Brain microvascular endothelial cell (primary cell): Measurements from ENCODE around the gene RUFY3.
A peak's percentile ranks its signal among the peaks of the same experiment; 100 is the strongest.

Experiments used
- DNase-seq: peaks from one replicate; pipeline ENCODE4 v3.0.0-alpha.2; 2020
- H3K27ac ChIP-seq: fragments of 250-450 bp; sonication (Bioruptor Pico); 2 replicates; pipeline ENCODE4 v1.5.1; 2020; ENCODE audit warnings: mild to moderate bottlenecking, moderate library complexity
- H3K27me3 ChIP-seq: fragments of 250-450 bp; sonication (Bioruptor Pico); replicated peaks from 2 replicates; pipeline ENCODE4 v1.5.1; 2020; ENCODE audit warnings: mild to moderate bottlenecking
- H3K36me3 ChIP-seq: fragments of 250-450 bp; sonication (Bioruptor Pico); replicated peaks from 2 replicates; pipeline ENCODE4 v1.5.1; 2020; ENCODE audit warnings: mild to moderate bottlenecking
- H3K4me3 ChIP-seq: 2 replicates; pipeline ENCODE4 v1.5.1; 2011; ENCODE audit warnings: low read depth, mild to moderate bottlenecking, control low read depth, low read length, moderate library complexity
- in situ Hi-C: cut with HindIII; loops from 2 replicates; pipeline ENCODE4 v1.10.0; 2017; ENCODE audit warnings: low sequenced_read_pairs, low pct_ligation_motif_present
- TF ChIP-seq, protein P1 (sequence below): IDR thresholded peaks from 2 replicates; pipeline ENCODE4 v1.5.1; 2011; ENCODE audit warnings: low read depth, mild to moderate bottlenecking, moderate library complexity, low read length, control low read depth, inconsistent platforms; ENCODE audit errors: missing control alignments

The RUFY3 gene

DNA sequence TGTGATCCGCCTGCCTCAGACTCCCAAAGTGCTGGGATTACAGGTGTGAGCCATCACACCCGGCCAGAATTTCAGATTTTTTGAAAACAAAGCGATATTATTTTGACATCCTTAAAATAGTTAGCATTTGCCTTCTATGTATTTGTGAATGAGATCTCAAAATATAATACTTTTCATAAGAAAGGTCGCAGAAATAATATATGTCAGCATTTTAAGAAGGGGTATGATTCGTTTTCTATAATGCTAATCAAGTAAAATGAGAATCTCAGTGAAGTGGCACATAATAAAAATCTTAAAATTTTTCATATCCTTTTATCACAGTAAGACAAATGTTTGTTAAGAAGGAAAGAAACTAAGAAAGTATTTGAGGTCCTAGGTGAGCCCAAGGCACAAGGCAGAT lies 65.7 kb downstream of the RUFY3 start:
- TF ChIP-seq, protein P1, sequence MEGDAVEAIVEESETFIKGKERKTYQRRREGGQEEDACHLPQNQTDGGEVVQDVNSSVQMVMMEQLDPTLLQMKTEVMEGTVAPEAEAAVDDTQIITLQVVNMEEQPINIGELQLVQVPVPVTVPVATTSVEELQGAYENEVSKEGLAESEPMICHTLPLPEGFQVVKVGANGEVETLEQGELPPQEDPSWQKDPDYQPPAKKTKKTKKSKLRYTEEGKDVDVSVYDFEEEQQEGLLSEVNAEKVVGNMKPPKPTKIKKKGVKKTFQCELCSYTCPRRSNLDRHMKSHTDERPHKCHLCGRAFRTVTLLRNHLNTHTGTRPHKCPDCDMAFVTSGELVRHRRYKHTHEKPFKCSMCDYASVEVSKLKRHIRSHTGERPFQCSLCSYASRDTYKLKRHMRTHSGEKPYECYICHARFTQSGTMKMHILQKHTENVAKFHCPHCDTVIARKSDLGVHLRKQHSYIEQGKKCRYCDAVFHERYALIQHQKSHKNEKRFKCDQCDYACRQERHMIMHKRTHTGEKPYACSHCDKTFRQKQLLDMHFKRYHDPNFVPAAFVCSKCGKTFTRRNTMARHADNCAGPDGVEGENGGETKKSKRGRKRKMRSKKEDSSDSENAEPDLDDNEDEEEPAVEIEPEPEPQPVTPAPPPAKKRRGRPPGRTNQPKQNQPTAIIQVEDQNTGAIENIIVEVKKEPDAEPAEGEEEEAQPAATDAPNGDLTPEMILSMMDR = no peak
- H3K27me3 ChIP-seq = no peaks in the 10 kb centered on the region
- H3K36me3 ChIP-seq = peaks cover 16% of the 10 kb centered on the region
- in situ Hi-C loops = no loop called here
- no peak for DNase-seq
- H3K4me3 ChIP-seq = no peak overlapping the region
- no peak overlapping the region for H3K27ac ChIP-seq

DNA sequence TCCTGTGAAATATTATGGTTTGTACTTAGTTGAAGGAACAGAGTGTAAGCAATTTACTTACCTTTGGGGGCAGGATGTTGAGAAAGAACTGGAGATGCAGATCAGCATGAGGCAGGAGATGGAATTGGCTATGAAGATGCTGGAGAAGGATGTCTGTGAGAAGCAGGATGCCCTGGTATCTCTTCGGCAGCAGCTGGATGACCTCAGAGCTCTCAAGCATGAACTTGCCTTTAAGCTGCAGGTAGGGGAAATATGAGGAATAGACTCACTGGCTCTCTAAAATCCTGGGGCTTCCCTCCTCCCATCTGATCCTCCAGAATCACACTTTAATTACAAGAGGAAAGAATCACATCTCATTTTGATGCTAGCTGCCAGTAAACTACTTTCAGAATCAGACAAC lies 67.0 kb downstream of the RUFY3 start:
- TF ChIP-seq, protein P1 = no peak
- peaks cover 15% of the 10 kb centered on the region for H3K36me3 ChIP-seq
- no peaks in the 10 kb centered on the region for H3K27me3 ChIP-seq
- in situ Hi-C loops = no loop called here
- no peak for DNase-seq
- H3K4me3 ChIP-seq = no peak overlapping the region
- H3K27ac ChIP-seq = no peak overlapping the region

- no peaks in the 10 kb centered on the region for H3K27me3 ChIP-seq
- in situ Hi-C loops = no loop called here
- no peak overlapping the region for H3K4me3 ChIP-seq
- DNase-seq = no peak
- H3K36me3 ChIP-seq = peaks cover 11% of the 10 kb centered on the region
- TF ChIP-seq, protein P1 = no peak
- no peak overlapping the region for H3K27ac ChIP-seq
These were observed 71.9 kb downstream of the RUFY3 start for GRCh38 chr4:70793626-70794025.

GRCh38 chr4:70801265-70801809 lies 79.6 kb downstream of the RUFY3 start:
- no peaks in the 10 kb centered on the region for H3K27me3 ChIP-seq
- H3K27ac ChIP-seq = no peak overlapping the region
- TF ChIP-seq, protein P1 = no peak
- H3K4me3 ChIP-seq = no peak overlapping the region
- H3K36me3 ChIP-seq = peaks cover 2% of the 10 kb centered on the region
- DNase-seq = no peak
- in situ Hi-C loops = no loop called here

- Histone ChIP-seq H3K36me3 (peaks cover 2% of the 10 kb centered on the region), H3K27ac (no peak overlapping the region), H3K4me3 (no peak overlapping the region), H3K27me3 (no peaks in the 10 kb centered on the region)
- in situ Hi-C loops = no loop called here
- TF ChIP-seq, protein P1 = no peak
- DNase-seq = peak; percentile 5
These were observed 81.3 kb downstream of the RUFY3 start for GRCh38 chr4:70802928-70803580.

DNA sequence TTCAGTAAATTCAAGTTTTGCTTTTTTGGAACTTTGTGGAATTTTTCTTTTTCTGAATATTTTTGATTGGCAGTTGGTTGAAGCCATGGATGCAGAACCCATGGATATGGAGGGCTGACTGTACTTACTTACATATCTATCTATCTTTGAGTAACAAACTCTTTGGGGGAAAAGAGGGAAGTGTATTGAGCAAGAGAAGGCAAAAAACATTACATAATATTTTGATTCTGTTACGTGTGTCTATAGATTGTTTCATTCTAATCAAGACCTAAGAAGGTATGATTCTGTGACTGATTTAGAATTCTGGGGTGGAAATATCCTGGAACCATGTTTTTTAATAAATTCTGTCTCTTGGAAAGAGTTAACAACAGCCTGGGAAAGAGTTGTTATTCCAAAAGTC lies 86.4 kb downstream of the RUFY3 start:
- peaks cover 2% of the 10 kb centered on the region for H3K36me3 ChIP-seq
- in situ Hi-C loops = no loop called here
- no peak overlapping the region for H3K4me3 ChIP-seq
- no peak for DNase-seq
- TF ChIP-seq, protein P1 = no peak
- no peak overlapping the region for H3K27ac ChIP-seq
- H3K27me3 ChIP-seq = no peaks in the 10 kb centered on the region
